Hematopoietic multipotent progenitor cell treated with erythropoietin and hydrocortisone succinate and interleukin-3 and kit ligand, for 8 days (in vitro differentiated cells): ENCODE results near the gene PRRT4.

Experiments used
- DNase-seq: peaks from one replicate; pipeline ENCODE4 v3.0.0-alpha.2; 2015

The PRRT4 gene

GRCh38 chr7:128394904-128395496 lies 33.5 kb upstream of the PRRT4 start:
- DNase-seq = no peak

GRCh38 chr7:128393526-128394330 lies 32.2 kb upstream of the PRRT4 start:
- DNase-seq = no peak

GRCh38 chr7:128392446-128393327 lies 31.2 kb upstream of the PRRT4 start:
- no peak for DNase-seq

- no peak for DNase-seq
These were observed 30.3 kb upstream of the PRRT4 start for GRCh38 chr7:128391805-128392204.

- no peak for DNase-seq
These were observed 29.5 kb upstream of the PRRT4 start for GRCh38 chr7:128390871-128391565.

- DNase-seq = no peak
These were observed 28.3 kb upstream of the PRRT4 start for GRCh38 chr7:128389618-128390329.

GRCh38 chr7:128389085-128389617 lies 27.7 kb upstream of the PRRT4 start:
- no peak for DNase-seq

GRCh38 chr7:128388145-128388485 lies 26.6 kb upstream of the PRRT4 start:
- DNase-seq = no peak

- peak; percentile 70 for DNase-seq
These were observed 26.0 kb upstream of the PRRT4 start for GRCh38 chr7:128387216-128388144.

GRCh38 chr7:128385988-128386925 lies 24.8 kb upstream of the PRRT4 start:
- DNase-seq = no peak

GRCh38 chr7:128384726-128385125 lies 23.2 kb upstream of the PRRT4 start:
- no peak for DNase-seq

GRCh38 chr7:128383776-128384175 lies 22.3 kb upstream of the PRRT4 start:
- DNase-seq = no peak

GRCh38 chr7:128381161-128381821 lies 19.8 kb upstream of the PRRT4 start:
- peak; percentile 61 for DNase-seq

- no peak for DNase-seq
These were observed 19.1 kb upstream of the PRRT4 start for GRCh38 chr7:128380483-128381106.

GRCh38 chr7:128379900-128380479 lies 18.5 kb upstream of the PRRT4 start:
- DNase-seq = no peak

GRCh38 chr7:128378637-128379036 lies 17.1 kb upstream of the PRRT4 start:
- DNase-seq = no peak

GRCh38 chr7:128376077-128376476 lies 14.6 kb upstream of the PRRT4 start:
- no peak for DNase-seq

GRCh38 chr7:128374041-128374440 lies 12.6 kb upstream of the PRRT4 start:
- DNase-seq = no peak
